MM.1S (cell line): ENCODE results near the gene PCCA.
A peak's percentile ranks its signal among the peaks of the same experiment; 100 is the strongest.

ENCODE experiments used
- DNase-seq: peaks from one replicate; pipeline ENCODE4 v3.0.0-alpha.2; 2015
- H2AFZ ChIP-seq: fragments of 300-600 bp; sonication (generic); 2 replicates; pipeline ENCODE4 v1.6.0; 2016; ENCODE audit warnings: antibody characterized with exemption, low read length
- H3F3A ChIP-seq: fragments of 300-600 bp; sonication (generic); 2 replicates; pipeline ENCODE4 v1.6.1; 2016; ENCODE audit warnings: mild to moderate bottlenecking, antibody characterized with exemption, low read length, moderate library complexity, mixed read lengths; ENCODE audit not compliant: insufficient read depth
- H3K27ac ChIP-seq: fragments of 300-600 bp; sonication (generic); 2 replicates; pipeline ENCODE4 v1.5.1; 2016; ENCODE audit warnings: mild to moderate bottlenecking, low read length
- H3K27me3 ChIP-seq: fragments of 300-600 bp; sonication (generic); replicated peaks from 2 replicates; pipeline ENCODE4 v1.6.0; 2016; ENCODE audit warnings: low read length; ENCODE audit not compliant: insufficient read depth
- H3K36me3 ChIP-seq: fragments of 300-600 bp; sonication (generic); replicated peaks from 2 replicates; pipeline ENCODE4 v1.6.1; 2016; ENCODE audit warnings: mild to moderate bottlenecking, low read length, mixed read lengths; ENCODE audit not compliant: insufficient read depth
- H3K4me1 ChIP-seq: fragments of 300-600 bp; sonication (generic); 2 replicates; pipeline ENCODE4 v1.6.1; 2016; ENCODE audit warnings: low read length, mixed read lengths
- H3K4me2 ChIP-seq: fragments of 300-600 bp; sonication (generic); 2 replicates; pipeline ENCODE4 v1.6.0; 2016; ENCODE audit warnings: low read depth, low read length
- H3K4me3 ChIP-seq: fragments of 300-600 bp; sonication (generic); 2 replicates; pipeline ENCODE4 v1.5.1; 2016; ENCODE audit warnings: low read length, mixed read lengths
- H3K79me2 ChIP-seq: fragments of 300-600 bp; sonication (generic); 2 replicates; pipeline ENCODE4 v1.6.1; 2016; ENCODE audit warnings: mixed run types, low read length, mixed read lengths
- H3K9ac ChIP-seq: fragments of 300-600 bp; sonication (generic); 2 replicates; pipeline ENCODE4 v1.6.1; 2016; ENCODE audit warnings: low read length, mixed read lengths
- H3K9me2 ChIP-seq: fragments of 300-600 bp; sonication (generic); replicated peaks from 2 replicates; pipeline ENCODE4 v1.6.1; 2016; ENCODE audit warnings: mild to moderate bottlenecking, low read length, mixed read lengths; ENCODE audit not compliant: insufficient read depth
- H3K9me3 ChIP-seq: fragments of 300-600 bp; sonication (generic); replicated peaks from 2 replicates; pipeline ENCODE4 v1.6.1; 2016; ENCODE audit warnings: mild to moderate bottlenecking, low read length, mixed read lengths; ENCODE audit not compliant: insufficient read depth
- H4K20me1 ChIP-seq: fragments of 300-600 bp; sonication (generic); 2 replicates; pipeline ENCODE4 v1.6.1; 2016; ENCODE audit warnings: mild to moderate bottlenecking, low read length, moderate library complexity, mixed read lengths; ENCODE audit not compliant: insufficient read depth
- CTCF ChIP-seq: fragments of 300-600 bp; sonication (generic); IDR thresholded peaks from 2 replicates; pipeline ENCODE4 v1.5.1; 2016; ENCODE audit warnings: antibody characterized with exemption, low read length, mixed read lengths
- EZH2 ChIP-seq: fragments of 300-600 bp; sonication (generic); optimal IDR thresholded peaks from 2 replicates; pipeline ENCODE3; 2017; ENCODE audit warnings: low read depth, mild to moderate bottlenecking, antibody characterized with exemption, low read length, mixed read lengths
- EZH2phosphoT487 ChIP-seq: fragments of 300-600 bp; sonication (generic); IDR thresholded peaks from 2 replicates; pipeline ENCODE4 v1.6.1; 2018; ENCODE audit warnings: antibody characterized with exemption, low read length

PCCA gene

GRCh38 chr13:100235311-100235901, 146.5 kb downstream of the PCCA start:
- no peak overlapping the region for H2AFZ ChIP-seq
- H3K9ac ChIP-seq = no peak overlapping the region
- H3K4me3 ChIP-seq = no peak overlapping the region

GRCh38 chr13:100240109-100240779, 151.4 kb downstream of the PCCA start:
- no peak overlapping the region for H3K9ac ChIP-seq
- no peaks in the 10 kb centered on the region for H3F3A ChIP-seq
- H3K4me2 ChIP-seq = no peak overlapping the region
- H3K4me3 ChIP-seq = no peak overlapping the region
- H3K27ac ChIP-seq = no peak overlapping the region
- H3K9me2 ChIP-seq = no peaks in the 10 kb centered on the region
- no peaks in the 10 kb centered on the region for H3K4me1 ChIP-seq
- no peaks in the 10 kb centered on the region for H3K79me2 ChIP-seq
- H4K20me1 ChIP-seq = no peaks in the 10 kb centered on the region
- no peak for TF ChIP-seq EZH2phosphoT487
- TF ChIP-seq CTCF = no peak
- no peak for TF ChIP-seq EZH2
- no peaks in the 10 kb centered on the region for H3K36me3 ChIP-seq
- H3K9me3 ChIP-seq = no peaks in the 10 kb centered on the region
- H3K27me3 ChIP-seq = no peaks in the 10 kb centered on the region
- no peak overlapping the region for H2AFZ ChIP-seq
- no peak for DNase-seq

More at GRCh38 chr13:100235311-100235901, 146.5 kb downstream of the PCCA start:
- H3K27me3 ChIP-seq = no peaks in the 10 kb centered on the region
- no peaks in the 10 kb centered on the region for H3K36me3 ChIP-seq
- DNase-seq = peak; percentile 26
- peaks cover 11% of the 10 kb centered on the region for H3K4me1 ChIP-seq
- H3K4me2 ChIP-seq = no peak overlapping the region
- H3K79me2 ChIP-seq = no peaks in the 10 kb centered on the region
- TF ChIP-seq CTCF = peak; percentile 43
- TF ChIP-seq EZH2 = no peak
- no peak for TF ChIP-seq EZH2phosphoT487
- no peak overlapping the region for H3K27ac ChIP-seq
- H4K20me1 ChIP-seq = no peaks in the 10 kb centered on the region
- peaks cover 7% of the 10 kb centered on the region for H3F3A ChIP-seq
- no peaks in the 10 kb centered on the region for H3K9me3 ChIP-seq
- H3K9me2 ChIP-seq = no peaks in the 10 kb centered on the region

GRCh38 chr13:100244431-100244830, 155.5 kb downstream of the PCCA start:
- Histone ChIP-seq H3K9me3 (no peaks in the 10 kb centered on the region), H3K4me3 (no peak overlapping the region), H3K27me3 (no peaks in the 10 kb centered on the region), H3K4me1 (no peaks in the 10 kb centered on the region), H3K9me2 (no peaks in the 10 kb centered on the region), H3K27ac (no peak overlapping the region), H2AFZ (no peak overlapping the region), H4K20me1 (no peaks in the 10 kb centered on the region), H3K36me3 (no peaks in the 10 kb centered on the region), H3K4me2 (no peak overlapping the region), H3K9ac (no peak overlapping the region), H3F3A (no peaks in the 10 kb centered on the region), H3K79me2 (no peaks in the 10 kb centered on the region)
- TF ChIP-seq EZH2 (no peak), CTCF (no peak), EZH2phosphoT487 (no peak)
- DNase-seq = no peak
